Effector memory CD8-positive, alpha-beta T cell (primary cell): ENCODE measurements around the gene NXNL1.

Source experiments
- ATAC-seq: fragments of 150-1000 bp; cut with Tn5 transposase; replicated peaks from 2 replicates; pipeline ENCODE4 v1.10.0; 2021; ENCODE audit warnings: mild to moderate bottlenecking, moderate library complexity
- DNase-seq, 3 experiments: peaks; one replicate each; pipeline ENCODE4 v3.0.0; 2021
- H3K27ac Mint-ChIP-seq, 2 donors: one replicate each; pipeline ENCODE4 v1.8.0; 2022; ENCODE audit warnings: mild to moderate bottlenecking in 2 of 2, mixed read lengths in 2 of 2, moderate library complexity in 2 of 2
- H3K27me3 Mint-ChIP-seq, 2 donors: one replicate each; pipeline ENCODE4 v1.8.0; 2022; ENCODE audit warnings: mixed read lengths in 2 of 2
- H3K36me3 Mint-ChIP-seq: one replicate; pipeline ENCODE4 v1.8.0; 2022; ENCODE audit warnings: mild to moderate bottlenecking, moderate library complexity, mixed read lengths; ENCODE audit not compliant: insufficient read depth
- H3K4me1 Mint-ChIP-seq, 2 donors: one replicate each; pipeline ENCODE4 v1.8.0; 2022; ENCODE audit warnings: low read depth in 2 of 2, mixed read lengths in 2 of 2
- H3K4me3 Mint-ChIP-seq, 2 donors: one replicate each; pipeline ENCODE4 v1.8.0; 2022; ENCODE audit warnings: mild to moderate bottlenecking in 2 of 2, mixed read lengths in 2 of 2, moderate library complexity in 2 of 2
- H3K9me3 Mint-ChIP-seq, 2 donors: one replicate each; pipeline ENCODE4 v1.8.0; 2022; ENCODE audit warnings: mixed read lengths in 2 of 2

The NXNL1 gene

GRCh38 chr19:17457616-17458015, 3.1 kb downstream of the NXNL1 start:
- no peaks in the 10 kb centered on the region for H3K9me3 Mint-ChIP-seq
- peaks cover 3% of the 10 kb centered on the region for H3K36me3 Mint-ChIP-seq
- H3K4me1 Mint-ChIP-seq: peaks cover 0 to 4% of the 10 kb centered on the region in 2 donors
- no peak overlapping the region for H3K27ac Mint-ChIP-seq
- DNase-seq (no peak), ATAC-seq (no peak)
- no peak overlapping the region for H3K4me3 Mint-ChIP-seq
- peaks cover 35 to 88% of the 10 kb centered on the region in 2 donors for H3K27me3 Mint-ChIP-seq

DNA sequence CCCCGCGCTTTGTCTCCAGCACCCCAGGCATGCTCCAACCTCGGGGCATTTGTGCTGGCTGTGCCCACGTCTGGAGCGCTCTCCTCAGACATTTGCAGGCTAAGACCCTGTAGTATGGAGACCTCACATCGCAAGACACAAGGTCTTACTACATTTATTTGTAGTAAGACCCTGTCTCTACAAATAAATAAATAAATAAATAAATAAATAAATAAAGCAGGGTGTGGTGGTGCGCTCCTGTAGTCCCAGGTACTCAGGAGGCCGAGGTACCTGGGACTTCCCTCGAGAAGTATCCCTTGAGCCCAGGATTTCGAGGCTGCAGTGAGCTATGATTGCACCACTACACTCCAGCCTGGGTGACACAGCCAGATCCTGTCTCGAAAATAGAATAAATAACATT, 4.6 kb downstream of the NXNL1 start:
- Mint-ChIP-seq H3K36me3 (peaks cover 3% of the 10 kb centered on the region), H3K27me3 (peaks cover 32 to 81% of the 10 kb centered on the region in 2 donors)
- DNase-seq: no peak

GRCh38 chr19:17455308-17456123, 5.2 kb downstream of the NXNL1 start:
- DNase-seq: no peak
- Mint-ChIP-seq H3K27ac (no peak overlapping the region), H3K27me3 (peaks cover 26 to 75% of the 10 kb centered on the region in 2 donors), H3K4me3 (no peak overlapping the region), H3K4me1 (peaks cover 0 to 4% of the 10 kb centered on the region in 2 donors), H3K9me3 (no peaks in the 10 kb centered on the region), H3K36me3 (peaks cover 3% of the 10 kb centered on the region)
- ATAC-seq: no peak

More for the DNA sequence above, 4.6 kb downstream of the NXNL1 start:
- Mint-ChIP-seq H3K9me3 (no peaks in the 10 kb centered on the region), H3K4me3 (no peak overlapping the region), H3K27ac (no peak overlapping the region), H3K4me1 (peaks cover 0 to 4% of the 10 kb centered on the region in 2 donors)
- ATAC-seq: no peak

- H3K36me3 Mint-ChIP-seq: peaks cover 3% of the 10 kb centered on the region
- DNase-seq (no peak), ATAC-seq (no peak)
- H3K4me3 Mint-ChIP-seq: no peak overlapping the region
- H3K27me3 Mint-ChIP-seq: peaks cover 29 to 75% of the 10 kb centered on the region in 2 donors
- H3K27ac Mint-ChIP-seq: no peak overlapping the region
- peaks cover 0 to 4% of the 10 kb centered on the region in 2 donors for H3K4me1 Mint-ChIP-seq
- no peaks in the 10 kb centered on the region for H3K9me3 Mint-ChIP-seq
These were observed 6.1 kb downstream of the NXNL1 start for GRCh38 chr19:17454576-17455071.

- ATAC-seq (no peak), DNase-seq (no peak)
- H3K4me1 Mint-ChIP-seq: peaks cover 0 to 4% of the 10 kb centered on the region in 2 donors
- no peaks in the 10 kb centered on the region for H3K9me3 Mint-ChIP-seq
- H3K27ac Mint-ChIP-seq: no peak overlapping the region
- no peak overlapping the region for H3K4me3 Mint-ChIP-seq
- peaks cover 20 to 48% of the 10 kb centered on the region in 2 donors for H3K27me3 Mint-ChIP-seq
- H3K36me3 Mint-ChIP-seq: peaks cover 2% of the 10 kb centered on the region
These were observed 8.9 kb downstream of the NXNL1 start for GRCh38 chr19:17451820-17452219.

GRCh38 chr19:17450264-17451075, 10.3 kb downstream of the NXNL1 start:
- Mint-ChIP-seq H3K4me1 (peaks cover 0 to 4% of the 10 kb centered on the region in 2 donors), H3K9me3 (no peaks in the 10 kb centered on the region), H3K4me3 (peak overlapping the region in 1 of 2 donors; percentile 11), H3K27ac (no peak overlapping the region), H3K36me3 (no peaks in the 10 kb centered on the region), H3K27me3 (peaks cover 14 to 35% of the 10 kb centered on the region in 2 donors)
- DNase-seq (no peak), ATAC-seq (no peak)

DNA sequence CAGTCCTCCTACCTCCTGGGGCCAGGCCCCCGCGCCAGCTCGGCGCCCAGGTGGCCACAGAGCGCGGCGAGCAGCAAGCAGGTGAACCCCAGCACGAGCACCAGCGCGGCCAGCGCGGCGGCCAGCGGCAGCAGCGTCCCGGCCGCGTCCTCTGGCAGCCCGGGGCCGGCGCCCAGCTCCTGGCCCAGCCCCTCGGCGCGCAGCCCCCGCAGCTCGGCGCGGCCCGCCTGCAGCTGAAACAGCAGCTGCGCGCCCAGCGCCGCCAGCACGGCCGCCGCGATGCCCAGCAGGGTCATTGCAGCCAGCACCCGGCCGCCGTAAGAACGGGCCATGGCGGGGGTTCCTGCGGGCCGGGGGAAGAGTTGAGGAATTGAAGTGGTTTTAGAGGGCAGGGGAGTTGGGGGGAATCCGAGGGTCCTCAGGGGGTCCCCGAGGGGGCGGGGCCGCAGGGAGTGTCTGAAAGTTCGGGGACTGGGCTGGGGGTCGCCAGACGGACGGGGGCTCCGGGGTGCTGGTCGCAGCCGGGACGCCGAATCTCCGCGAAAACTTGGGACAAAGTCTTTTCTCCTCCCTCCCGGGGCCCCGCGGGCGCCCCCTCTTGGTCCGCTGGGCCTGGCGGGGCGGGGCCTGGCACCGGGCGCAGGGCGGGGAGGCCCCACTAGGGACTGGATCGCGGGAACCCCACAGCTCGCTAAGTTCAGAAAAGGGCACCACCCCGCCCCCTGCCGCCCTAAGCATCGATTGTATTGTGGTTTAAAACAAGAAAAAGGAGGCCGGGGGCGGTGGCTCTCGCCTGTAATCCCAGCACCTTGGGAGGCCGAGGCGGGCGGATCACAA, 12.4 kb downstream of the NXNL1 start, which contains the start of gene TMEM221:
TSS of gene TMEM221 (minus strand) at position 538 of the 837 bp plus-strand sequence. CDS start at position 332, 206 bp downstream.
- Mint-ChIP-seq H3K27me3 (peaks cover 8 to 14% of the 10 kb centered on the region in 2 donors), H3K27ac (no peak within 1 kb of the TSS), H3K4me1 (peaks cover 0 to 1% of the 10 kb centered on the region in 2 donors), H3K4me3 (peak within 1 kb of the TSS; percentile 35 to 52), H3K9me3 (no peaks in the 10 kb centered on the region), H3K36me3 (no peaks in the 10 kb centered on the region)
- peak; percentile 43 to 53 (median 48) for DNase-seq
- peak; percentile 88 for ATAC-seq

- Mint-ChIP-seq H3K4me1 (no peaks in the 10 kb centered on the region), H3K27ac (no peak overlapping the region), H3K9me3 (no peaks in the 10 kb centered on the region), H3K27me3 (peaks cover 8 to 10% of the 10 kb centered on the region in 2 donors), H3K4me3 (peak overlapping the region; percentile 35 to 52), H3K36me3 (no peaks in the 10 kb centered on the region)
- no peak for ATAC-seq
- no peak for DNase-seq
These were observed 13.0 kb downstream of the NXNL1 start for GRCh38 chr19:17447704-17448130.

DNA sequence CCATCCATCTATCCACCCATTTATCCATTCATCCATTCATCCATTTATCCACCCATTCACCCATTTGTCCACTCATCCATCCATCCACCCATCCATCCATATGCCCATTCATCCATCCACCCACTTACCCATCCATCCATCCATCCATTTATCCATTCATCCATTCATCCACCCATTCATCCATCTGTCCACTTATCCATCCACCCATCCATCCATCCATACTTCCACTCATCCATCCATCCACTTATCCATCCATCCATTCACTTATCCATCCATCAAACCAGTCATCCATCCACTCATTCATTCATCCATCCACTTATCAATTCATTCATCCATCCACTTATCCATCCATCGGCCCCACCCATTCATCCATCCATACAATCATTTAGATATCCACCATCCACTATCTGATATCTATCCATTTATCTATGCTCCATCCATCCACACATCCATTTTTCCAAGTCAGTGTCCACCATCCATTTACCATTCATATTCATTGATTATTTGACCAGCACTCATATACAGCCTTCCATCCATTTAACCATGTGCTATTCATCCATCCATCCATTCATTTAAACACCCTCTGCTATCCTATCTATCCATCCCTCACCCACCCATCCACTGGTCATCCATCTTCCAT, 15.1 kb downstream of the NXNL1 start:
- H3K9me3 Mint-ChIP-seq: no peaks in the 10 kb centered on the region

DNA sequence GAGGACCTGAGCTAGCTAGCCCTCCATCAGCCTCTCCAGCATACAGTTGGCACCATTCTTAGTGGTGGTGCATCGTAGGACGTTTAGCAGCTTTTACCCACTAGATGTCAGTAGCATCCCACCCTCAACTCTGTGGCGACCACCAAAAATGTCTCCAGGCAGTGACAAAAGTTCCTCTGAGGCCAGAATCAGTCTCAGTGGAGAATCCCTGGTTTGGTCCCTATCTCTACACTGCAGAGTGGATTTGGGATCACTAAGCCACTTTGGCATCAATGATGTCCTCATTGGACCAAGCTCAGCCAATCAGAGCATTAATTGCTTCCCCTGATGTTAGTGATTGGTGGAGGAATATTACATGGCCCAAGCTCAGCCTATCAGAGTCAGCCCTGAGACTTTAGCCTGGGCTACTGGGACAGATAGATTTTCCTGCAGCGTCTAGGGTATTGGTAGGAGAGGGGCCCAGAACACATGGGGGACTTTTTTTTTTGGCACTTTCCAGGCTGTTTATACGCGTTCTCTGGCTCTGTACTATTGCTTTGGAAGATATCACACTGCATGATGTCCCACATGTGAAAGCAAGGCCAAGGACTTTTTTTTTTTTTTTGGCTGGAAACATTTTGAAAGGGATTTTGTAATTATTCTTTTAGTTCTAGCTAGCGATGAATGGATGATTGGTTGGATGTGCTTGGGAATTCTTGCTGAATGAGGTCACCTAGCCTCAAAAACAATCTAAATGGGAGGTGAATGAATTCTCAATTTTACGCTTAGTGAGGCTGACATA, 19.3 kb downstream of the NXNL1 start:
- Mint-ChIP-seq H3K4me1 (no peaks in the 10 kb centered on the region), H3K4me3 (no peak overlapping the region), H3K27ac (no peak overlapping the region), H3K27me3 (peaks cover 6 to 7% of the 10 kb centered on the region in 2 donors), H3K36me3 (peaks cover 3% of the 10 kb centered on the region), H3K9me3 (no peaks in the 10 kb centered on the region)
- ATAC-seq (peak; percentile 48), DNase-seq (no peak)

More for the DNA sequence above, 15.1 kb downstream of the NXNL1 start:
- no peak overlapping the region for H3K27ac Mint-ChIP-seq
- H3K36me3 Mint-ChIP-seq: no peaks in the 10 kb centered on the region
- peaks cover 8 to 10% of the 10 kb centered on the region in 2 donors for H3K27me3 Mint-ChIP-seq
- H3K4me1 Mint-ChIP-seq: no peaks in the 10 kb centered on the region
- DNase-seq (no peak), ATAC-seq (no peak)
- H3K4me3 Mint-ChIP-seq: no peak overlapping the region

DNA sequence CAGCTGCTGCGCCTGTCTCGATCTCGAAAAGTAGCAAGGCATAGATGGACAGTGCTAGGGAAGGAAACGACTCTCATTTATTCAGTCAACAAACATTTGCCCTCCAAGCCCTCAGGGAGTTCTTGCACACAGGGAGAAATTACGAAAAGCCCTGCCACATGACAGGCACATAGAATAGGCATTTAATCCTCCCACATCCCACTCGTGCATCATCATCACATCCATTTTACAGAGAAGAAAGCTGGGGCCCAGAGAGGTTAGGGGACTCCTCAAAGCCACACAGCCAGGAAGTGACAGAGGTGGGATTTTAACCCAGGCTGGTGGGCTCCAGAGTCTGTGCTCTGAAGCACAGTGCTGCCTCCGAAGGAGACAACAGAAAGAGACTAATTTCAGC, 23.9 kb downstream of the NXNL1 start:
- Mint-ChIP-seq H3K27me3 (peaks cover 6 to 7% of the 10 kb centered on the region in 2 donors), H3K36me3 (peaks cover 3% of the 10 kb centered on the region), H3K27ac (no peak overlapping the region), H3K4me3 (no peak overlapping the region), H3K9me3 (no peaks in the 10 kb centered on the region), H3K4me1 (no peaks in the 10 kb centered on the region)
- ATAC-seq (no peak), DNase-seq (no peak)
